Measurements from ENCODE around the gene CREBBP.

- TF ChIP-seq CTCF (IDR thresholded peaks at IDR 0.05) (no peak), POLR2AphosphoS5 (IDR thresholded peaks at IDR 0.05) (no peak)
Observed at GRCh38 chr16:3868967-3869366, 11.5 kb downstream of the CREBBP start.

Data from prostate gland (tissue), 2 donors.